ENCODE data around the gene TPGS2. TPM values are rescaled to one million over a fixed set of nuclear protein-coding genes. Genes with fewer than 3 reads are reported as not detected.

The TPGS2 gene
- total and polyA plus RNA-seq, 2 of the 8 experiments (the other 6 are each of a cell fraction or from before 2014, with no cell fraction given), result 151 to 273 TPM

DNA sequence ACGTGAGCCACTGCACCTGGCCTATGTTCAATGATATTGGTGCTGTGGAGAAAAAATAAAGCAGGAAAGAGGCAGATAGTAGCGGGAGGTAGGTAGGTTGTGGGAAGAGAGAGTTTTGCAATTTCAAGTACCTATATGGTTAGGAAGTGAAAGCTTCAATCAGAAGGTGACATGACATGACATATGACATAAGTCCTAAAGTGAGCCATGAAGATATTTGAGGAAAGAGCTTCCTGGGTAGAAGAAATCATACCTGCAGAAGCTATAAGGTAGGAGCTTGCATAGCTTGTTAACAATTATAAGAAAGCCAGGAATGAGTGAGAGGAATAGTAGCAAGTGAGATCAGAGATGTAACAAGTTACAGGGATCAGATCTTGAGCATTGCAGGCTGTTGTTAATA, 4.3 kb upstream of the TPGS2 start (continued):
- TF ChIP-seq, protein P1, sequence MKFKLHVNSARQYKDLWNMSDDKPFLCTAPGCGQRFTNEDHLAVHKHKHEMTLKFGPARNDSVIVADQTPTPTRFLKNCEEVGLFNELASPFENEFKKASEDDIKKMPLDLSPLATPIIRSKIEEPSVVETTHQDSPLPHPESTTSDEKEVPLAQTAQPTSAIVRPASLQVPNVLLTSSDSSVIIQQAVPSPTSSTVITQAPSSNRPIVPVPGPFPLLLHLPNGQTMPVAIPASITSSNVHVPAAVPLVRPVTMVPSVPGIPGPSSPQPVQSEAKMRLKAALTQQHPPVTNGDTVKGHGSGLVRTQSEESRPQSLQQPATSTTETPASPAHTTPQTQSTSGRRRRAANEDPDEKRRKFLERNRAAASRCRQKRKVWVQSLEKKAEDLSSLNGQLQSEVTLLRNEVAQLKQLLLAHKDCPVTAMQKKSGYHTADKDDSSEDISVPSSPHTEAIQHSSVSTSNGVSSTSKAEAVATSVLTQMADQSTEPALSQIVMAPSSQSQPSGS (IDR thresholded peaks at IDR 0.05; ENCODE audit: low read length), result no peak
- TF ChIP-seq TAF7 (optimal IDR thresholded peaks at IDR 0.05; ENCODE audit: borderline replicate concordance, low read depth, low read length) (no peak), SP1 (IDR thresholded peaks at IDR 0.05; ENCODE audit: low read depth, low read length) (no peak), RFX5 (IDR thresholded peaks at IDR 0.05; ENCODE audit: borderline replicate concordance, low read depth, low read length) (no peak), E2F6 (IDR thresholded peaks at IDR 0.05) (no peak), POLR2A (IDR thresholded peaks at IDR 0.05; ENCODE audit: control extremely low read depth in 1 of 2, low read depth in 2 of 2, low read length in 2 of 2) (no peak), HDAC6 (IDR thresholded peaks at IDR 0.05; ENCODE audit: low read depth, low read length) (no peak)

All from H1 (cell line).